ENCODE results near the gene PBX3. TPM values are rescaled to one million over a fixed set of nuclear protein-coding genes. Genes with fewer than 3 reads are reported as not detected.

Gene PBX3
- total and polyA plus RNA-seq, 2 donors (not counting 1 experiment from before 2014, with no cell fraction given) = 15.5 to 39.0 TPM

GRCh38 chr9:125850763-125851162 lies 103.6 kb downstream of the PBX3 start:
- ChIA-PET POLR2A (no interaction called here), CTCF (interaction anchor here (0.7 to 1.3 kb wide), 5 partner anchors 17 to 319 kb away, joined by 3 to 8 read pairs (median 3); no protein-coding TSS in a partner anchor)
- no peaks in the 10 kb centered on the region for H3K27me3 Mint-ChIP-seq
- no peak overlapping the region for H3K27ac Mint-ChIP-seq
- peaks cover 15% of the 10 kb centered on the region for H3K4me1 Mint-ChIP-seq
- H3K4me1 ChIP-seq (ENCODE audit: control insufficient read depth in 2 of 2, insufficient read depth in 2 of 2, low read length in 2 of 2) = no peaks in the 10 kb centered on the region
- no peak for ATAC-seq (ENCODE audit: low read depth)
- no peaks in the 10 kb centered on the region for H3K27me3 ChIP-seq (replicated peaks in 1 of 4; ENCODE audit: control extremely low read depth in 1 of 4, control insufficient read depth in 3 of 4, insufficient read depth in 4 of 4, low read length in 3 of 4)
- H4K20me1 ChIP-seq (ENCODE audit: control insufficient read depth, insufficient read depth, low read length, poor library complexity, severe bottlenecking) = no peaks in the 10 kb centered on the region
- intact Hi-C loops (cut with micrococcal nuclease) = no loop called here
- no peak overlapping the region for H3K9ac ChIP-seq (ENCODE audit: low read length)
- H3K36me3 ChIP-seq (replicated peaks in 1 of 2; ENCODE audit: control extremely low read depth in 1 of 2, control insufficient read depth in 1 of 2, extremely low read depth in 1 of 2, insufficient read depth in 2 of 2, low read length in 1 of 2) = no peaks in the 10 kb centered on the region
- H3K9me3 Mint-ChIP-seq (ENCODE audit: insufficient read depth) = no peaks in the 10 kb centered on the region
- H3K4me2 ChIP-seq (replicated peaks; ENCODE audit: low read depth, low read length, poor library complexity, severe bottlenecking) = no peak overlapping the region
- no peak for DNase-seq
- H3K9me3 ChIP-seq (ENCODE audit: control extremely low read depth in 1 of 3, control insufficient read depth in 2 of 3, insufficient read depth in 1 of 3, low read length in 2 of 3) = no peaks in the 10 kb centered on the region
- WGBS (ENCODE audit: insufficient coverage) = 100% methylated on average over 1 of the region's 1 CpG
- no peak overlapping the region for H3K4me3 ChIP-seq (ENCODE audit: control extremely low read depth in 1 of 5, extremely low read depth in 1 of 5, insufficient read depth in 1 of 5, low read depth in 2 of 5, low read length in 4 of 5)
- no peak overlapping the region for H3K27ac ChIP-seq (ENCODE audit: low read length in 2 of 2)
- TF ChIP-seq EZH2 (IDR thresholded peaks at IDR 0.05; ENCODE audit: borderline replicate concordance, insufficient read depth, low read depth, low read length, poor library complexity, severe bottlenecking) (no peak), CTCF (IDR thresholded peaks at IDR 0.05) (no peak)
- no peak overlapping the region for H2AFZ ChIP-seq (ENCODE audit: insufficient read depth, low read depth, low read length, poor library complexity, severe bottlenecking)
- no peak overlapping the region for H3K4me3 Mint-ChIP-seq
- peaks cover 37% of the 10 kb centered on the region for H3K79me2 ChIP-seq (ENCODE audit: control insufficient read depth, insufficient read depth, low read length)

GRCh38 chr9:125851979-125852378 lies 104.8 kb downstream of the PBX3 start:
- no peak overlapping the region for H2AFZ ChIP-seq (ENCODE audit: insufficient read depth, low read depth, low read length, poor library complexity, severe bottlenecking)
- Mint-ChIP-seq H3K27me3 (no peaks in the 10 kb centered on the region), H3K27ac (no peak overlapping the region), H3K4me3 (no peak overlapping the region), H3K9me3 (ENCODE audit: insufficient read depth) (no peaks in the 10 kb centered on the region), H3K4me1 (peaks cover 15% of the 10 kb centered on the region)
- H3K36me3 ChIP-seq (replicated peaks in 1 of 2; ENCODE audit: control extremely low read depth in 1 of 2, control insufficient read depth in 1 of 2, extremely low read depth in 1 of 2, insufficient read depth in 2 of 2, low read length in 1 of 2) = no peaks in the 10 kb centered on the region
- peaks cover 30% of the 10 kb centered on the region for H3K79me2 ChIP-seq (ENCODE audit: control insufficient read depth, insufficient read depth, low read length)
- no peak overlapping the region for H3K4me2 ChIP-seq (replicated peaks; ENCODE audit: low read depth, low read length, poor library complexity, severe bottlenecking)
- H3K27ac ChIP-seq (ENCODE audit: low read length in 2 of 2) = no peak overlapping the region
- H3K4me1 ChIP-seq (ENCODE audit: control insufficient read depth in 2 of 2, insufficient read depth in 2 of 2, low read length in 2 of 2) = no peaks in the 10 kb centered on the region
- no peaks in the 10 kb centered on the region for H3K9me3 ChIP-seq (ENCODE audit: control extremely low read depth in 1 of 3, control insufficient read depth in 2 of 3, insufficient read depth in 1 of 3, low read length in 2 of 3)
- ATAC-seq (ENCODE audit: low read depth) (no peak), DNase-seq (no peak)
- ChIA-PET POLR2A (interaction anchor here (0.7 kb wide), 1 partner anchor 188 kb away, joined by 3 read pairs; no protein-coding TSS in a partner anchor), CTCF (interaction anchor here (0.7 to 1.9 kb wide), 4 partner anchors 29 to 444 kb away, joined by 3 to 4 read pairs (median 3); no protein-coding TSS in a partner anchor)
- H4K20me1 ChIP-seq (ENCODE audit: control insufficient read depth, insufficient read depth, low read length, poor library complexity, severe bottlenecking) = no peaks in the 10 kb centered on the region
- intact Hi-C loops (cut with micrococcal nuclease) = no loop called here
- H3K27me3 ChIP-seq (replicated peaks in 1 of 4; ENCODE audit: control extremely low read depth in 1 of 4, control insufficient read depth in 3 of 4, insufficient read depth in 4 of 4, low read length in 3 of 4) = no peaks in the 10 kb centered on the region
- no peak overlapping the region for H3K9ac ChIP-seq (ENCODE audit: low read length)
- TF ChIP-seq CTCF (IDR thresholded peaks at IDR 0.05) (no peak), EZH2 (IDR thresholded peaks at IDR 0.05; ENCODE audit: borderline replicate concordance, insufficient read depth, low read depth, low read length, poor library complexity, severe bottlenecking) (no peak)
- no peak overlapping the region for H3K4me3 ChIP-seq (ENCODE audit: control extremely low read depth in 1 of 5, extremely low read depth in 1 of 5, insufficient read depth in 1 of 5, low read depth in 2 of 5, low read length in 4 of 5)
- 100% methylated on average over 1 of the region's 2 CpGs for whole genome bisulfite sequencing (ENCODE audit: insufficient coverage)

Data from B cell (primary cell).